Ovary (tissue), 9 donors: ENCODE data around the gene FOXQ1. TPM values are rescaled to one million over a fixed set of nuclear protein-coding genes. Genes with fewer than 3 reads are reported as not detected.

Experiments used
- DNase-seq, 5 donors: peaks; one replicate each; pipeline ENCODE4 v3.0.0-alpha.2; 2019 to 2020
- H3K27ac ChIP-seq, 2 donors: fragments of 200-600 bp; one replicate each; pipeline versions ENCODE4 v1.5.1 to v1.8.0; 2019 to 2022
- H3K27me3 ChIP-seq: fragments of 200-600 bp; one replicate; pipeline ENCODE4 v1.8.0; 2022
- H3K36me3 ChIP-seq: fragments of 200-600 bp; sonication (generic); one replicate; pipeline ENCODE4 v1.5.1; 2019
- H3K4me1 ChIP-seq: one replicate; pipeline ENCODE4 v1.8.1; 2013; ENCODE audit warnings: mild to moderate bottlenecking, moderate library complexity; ENCODE audit not compliant: insufficient read depth
- H3K4me3 ChIP-seq: fragments of 200-600 bp; sonication (generic); one replicate; pipeline ENCODE4 v1.5.1; 2017
- H3K9me3 ChIP-seq, 2 donors: fragments of 200-600 bp in 1 of 2; sonication (generic) in 1 of 2; one replicate each; pipeline versions ENCODE4 v1.5.1 to v1.8.1; 2013 to 2019; ENCODE audit warnings: mild to moderate bottlenecking in 1 of 2, moderate library complexity in 1 of 2
- CTCF ChIP-seq, 3 donors: fragments of 450-650 bp in 2 of 3; fragments of 200-600 bp in 1 of 3; IDR thresholded peaks; one replicate each; pipeline versions ENCODE4 v1.5.1 to v1.8.0; 2016 to 2022; ENCODE audit warnings: antibody characterized with exemption in 3 of 3, mild to moderate bottlenecking in 1 of 3
- EP300 ChIP-seq: sonication (generic); formaldehyde crosslinking; IDR thresholded peaks from one replicate; pipeline ENCODE4 v1.6.1; 2017; ENCODE audit warnings: antibody characterized with exemption
- POLR2A ChIP-seq: fragments of 450-650 bp; IDR thresholded peaks from one replicate; pipeline ENCODE4 v1.6.1; 2017; ENCODE audit warnings: antibody characterized with exemption, mild to moderate bottlenecking, moderate library complexity
- WGBS, 3 donors: extraction: QIAGEN DNeasy Blood & Tissue Kit in 1 of 3; methylation state at CpG; one replicate each; pipeline versions ENCODE4 v1.1.5 to v1.1.7; 2013 to 2017; 5-methylcytosine and 5-hydroxymethylcytosine counted together
- intact Hi-C, 4 donors: fragments of 100-400 bp; cut with DNase I; formaldehyde crosslinking; loops; one replicate each; pipeline versions ENCODE4 v1.11.0 to v1.15.1; 2022 to 2023
- polyA plus RNA-seq, 2 donors: library from polyadenylated mRNA; stranded (reverse); fragments of 200-250 nt in 1 of 2; fragments of 350-450 nt in 1 of 2; fragmentation: Illumina TruSeq in 1 of 2; extraction: RNeasy Lipid Tissue Mini Kit (QIAGEN cat#74804) in 1 of 2; gene quantifications; one replicate each; pipeline ENCODE4 v1.2.3, GENCODE V29; 2013 to 2014
- total RNA-seq, 7 donors: library from RNA; depleted of rRNA in 2 of 7; stranded (reverse); fragments of >200 nt in 2 of 7; fragmentation: NEBNext Ultra II Directional in 3 of 7; extraction: Animal tissue kit (Norgen Biotek cat#: 25700) in 3 of 7; gene quantifications; one replicate each; pipeline versions ENCODE4 v1.1.0 to v1.2.4, GENCODE V29; 2016 to 2023
- donor health status: DM: no; HTN: no; CAD: no; lungs with moderate emphysema.
- donor health status: DM: no; HTN: no; CAD: no.
- donor health status: Bipolar disorder and iron deficiency.
- donor health status: DM: yes; HTN: yes; CAD: no.
- donor health status: DM: no; HTN: no; CAD: no.
- donor health status: DM: yes; HTN: yes; CAD: no.

The FOXQ1 gene
- total and polyA plus RNA-seq, 9 donors, result 0.07 to 4.3 (median 0.77) TPM; not detected in 1

GRCh38 chr6:1312203-1312472 lies 240 bp downstream of the FOXQ1 start:
- no peak for DNase-seq
- 1 to 2% (median 1%) methylated on average over 23 to 25 of the region's 25 CpGs for WGBS, 3 donors
- H3K27ac ChIP-seq, result no peak overlapping the region
- no peaks in the 10 kb centered on the region for H3K9me3 ChIP-seq
- peaks cover 2% of the 10 kb centered on the region for H3K4me1 ChIP-seq
- intact Hi-C loops, result no loop called here
- peak overlapping the region; percentile 14 for H3K4me3 ChIP-seq
- H3K27me3 ChIP-seq, result no peaks in the 10 kb centered on the region
- no peaks in the 10 kb centered on the region for H3K36me3 ChIP-seq
- TF ChIP-seq CTCF (IDR thresholded peaks at IDR 0.05) (no peak), POLR2A (no peak), EP300 (no peak)

GRCh38 chr6:1312473-1313367 lies 822 bp downstream of the FOXQ1 start:
- intact Hi-C loops, result no loop called here
- H3K4me1 ChIP-seq, result peaks cover 2% of the 10 kb centered on the region
- no peak for TF ChIP-seq EP300
- TF ChIP-seq CTCF (IDR thresholded peaks at IDR 0.05), result no peak
- no peak for TF ChIP-seq POLR2A
- DNase-seq, result no peak
- no peaks in the 10 kb centered on the region for H3K9me3 ChIP-seq
- H3K27ac ChIP-seq, result no peak overlapping the region
- no peaks in the 10 kb centered on the region for H3K36me3 ChIP-seq
- no peaks in the 10 kb centered on the region for H3K27me3 ChIP-seq
- no peak overlapping the region for H3K4me3 ChIP-seq
- 0 to 1% (median 1%) methylated on average over 52 to 109 of the region's 109 CpGs for WGBS, 3 donors

- Histone ChIP-seq H3K36me3 (no peaks in the 10 kb centered on the region), H3K27me3 (no peaks in the 10 kb centered on the region), H3K9me3 (no peaks in the 10 kb centered on the region), H3K4me3 (no peak overlapping the region), H3K27ac (no peak overlapping the region), H3K4me1 (peaks cover 2% of the 10 kb centered on the region)
- intact Hi-C loops, result no loop called here
- no peak for DNase-seq
- 0 to 2% (median 1%) methylated on average over 10 to 64 of the region's 64 CpGs for WGBS, 3 donors
- no peak for TF ChIP-seq POLR2A
- no peak for TF ChIP-seq EP300
- TF ChIP-seq CTCF (IDR thresholded peaks at IDR 0.05), result no peak
Observed at GRCh38 chr6:1313384-1313766, 1.5 kb downstream of the FOXQ1 start.

- Histone ChIP-seq H3K4me1 (peaks cover 2% of the 10 kb centered on the region), H3K27me3 (no peaks in the 10 kb centered on the region), H3K36me3 (no peaks in the 10 kb centered on the region), H3K4me3 (no peak overlapping the region), H3K9me3 (no peaks in the 10 kb centered on the region), H3K27ac (no peak overlapping the region)
- no peak for DNase-seq
- TF ChIP-seq CTCF (IDR thresholded peaks at IDR 0.05), result no peak
- no peak for TF ChIP-seq POLR2A
- no peak for TF ChIP-seq EP300
- WGBS, 3 donors, result 4 to 5% (median 4%) methylated on average over 45 of the region's 45 CpGs
- intact Hi-C loops, result no loop called here
Observed at GRCh38 chr6:1313767-1314503, 2.0 kb downstream of the FOXQ1 start.
